GM23338 (cell line): ENCODE results near the gene WIPF3.

Source experiments
- CREB1 ChIP-seq: fragments of 250-450 bp; sonication (Bioruptor Pico); IDR thresholded peaks from 2 replicates; pipeline ENCODE4 v1.5.0; 2020; ENCODE audit warnings: low read depth, mild to moderate bottlenecking, moderate library complexity
- CTCF ChIP-seq, 2 experiments: fragments of 200-600 bp in 1 of 2; sonication (generic) in 1 of 2; conservative IDR thresholded peaks; 2 replicates each; pipeline versions ENCODE4 v1.5.1 to v1.6.1; 2016 to 2017; ENCODE audit warnings: antibody characterized with exemption in 2 of 2, low read depth in 2 of 2, mild to moderate bottlenecking in 2 of 2, moderate library complexity in 1 of 2
- ETS1 ChIP-seq: IDR thresholded peaks from 2 replicates; pipeline ENCODE4 v1.6.1; 2016; ENCODE audit warnings: antibody characterized with exemption
- EZH2 ChIP-seq: fragments of 200-600 bp; sonication (generic); IDR thresholded peaks from one replicate; pipeline ENCODE4 v1.8.0; 2017; ENCODE audit warnings: antibody characterized with exemption, mild to moderate bottlenecking, low read depth; ENCODE audit not compliant: unreplicated experiment
- EZH2phosphoT487 ChIP-seq: fragments of 200-600 bp; sonication (generic); IDR thresholded peaks from one replicate; pipeline ENCODE4 v1.8.1; 2018; ENCODE audit warnings: antibody characterized with exemption; ENCODE audit not compliant: unreplicated experiment
- JUNB ChIP-seq: IDR thresholded peaks from one replicate; pipeline ENCODE4 v1.6.1; 2016; ENCODE audit warnings: antibody characterized with exemption; ENCODE audit not compliant: unreplicated experiment
- NANOG ChIP-seq: IDR thresholded peaks from 2 replicates; pipeline ENCODE4 v1.6.1; 2016; ENCODE audit warnings: antibody characterized with exemption, borderline replicate concordance
- POLR2AphosphoS5 ChIP-seq: IDR thresholded peaks from 2 replicates; pipeline ENCODE4 v1.6.1; 2016; ENCODE audit warnings: antibody characterized with exemption, low read depth
- REST ChIP-seq: IDR thresholded peaks from one replicate; pipeline ENCODE4 v1.6.1; 2018; ENCODE audit warnings: antibody characterized with exemption; ENCODE audit not compliant: unreplicated experiment
- STAT1 ChIP-seq: IDR thresholded peaks from one replicate; pipeline ENCODE4 v1.6.1; 2016; ENCODE audit warnings: antibody characterized with exemption; ENCODE audit not compliant: unreplicated experiment
- ZNF331 ChIP-seq: fragments of 250-450 bp; sonication (Bioruptor Pico); IDR thresholded peaks from 2 replicates; pipeline ENCODE4 v1.5.0; 2020; ENCODE audit warnings: low read depth, mild to moderate bottlenecking, moderate library complexity

- TF ChIP-seq EZH2 (no peak), POLR2AphosphoS5 (no peak), CTCF (conservative IDR thresholded peaks at IDR 0.05; ENCODE audit: low read depth in 2 of 2) (no peak), REST (no peak), EZH2phosphoT487 (no peak), JUNB (no peak), ETS1 (no peak), CREB1 (no peak), ZNF331 (CRISPR knock-in tag) (no peak), NANOG (no peak), STAT1 (no peak)
Measured at GRCh38 chr7:29906200-29907022, 100.1 kb downstream of the WIPF3 start.
